ENCODE results near the gene ABCF2. TPM values are rescaled to one million over a fixed set of nuclear protein-coding genes. Genes with fewer than 3 reads are reported as not detected.

ABCF2 gene
- total and polyA plus RNA-seq, 2 of the 4 experiments (the other 2 are of a cell fraction) = 46.2 to 103 TPM

GRCh38 chr7:151197932-151198331 is 29.1 kb downstream of the ABCF2 start:
- no peak overlapping the region for H2AK9ac ChIP-seq (replicated peaks; ENCODE audit: low read depth, low read length, poor library complexity)
- intact Hi-C loops (cut with micrococcal nuclease) (no loop called here), dilution Hi-C loops (cut with HindIII; ENCODE audit: low sequenced_read_pairs, unreplicated experiment) (no loop called here), in situ Hi-C loops (cut with MboI; ENCODE audit: low sequenced_read_pairs) (no loop called here)
- no peak for TF ChIP-seq POLR2A (IDR thresholded peaks at IDR 0.05; ENCODE audit: low read depth, low read length)
- no peak overlapping the region for H2BK15ac ChIP-seq (ENCODE audit: low read depth, low read length)
- no peak overlapping the region for H2BK120ac ChIP-seq (ENCODE audit: low read depth, low read length)
- no peak overlapping the region for H3K23ac ChIP-seq (ENCODE audit: low read depth, low read length)
- DNase-seq (no peak), ATAC-seq (ENCODE audit: low read depth) (no peak)
- H4K8ac ChIP-seq (ENCODE audit: low read depth in 2 of 2, low read length in 2 of 2) = no peak overlapping the region
- H3K9me1 ChIP-seq (ENCODE audit: insufficient read depth, low read length) = no peaks in the 10 kb centered on the region
- H3K4me3 ChIP-seq (ENCODE audit: insufficient read depth, low read depth, low read length) = no peak overlapping the region
- no peak overlapping the region for H2AFZ ChIP-seq (replicated peaks; ENCODE audit: low read length, poor library complexity)
- ChIA-PET POLR2A (ENCODE audit: unreplicated experiment) (no interaction called here), CTCF (no interaction called here)
- H3K79me1 ChIP-seq (ENCODE audit: low read depth in 1 of 2, low read length in 2 of 2) = no peaks in the 10 kb centered on the region
- H3K36me3 ChIP-seq (ENCODE audit: control insufficient read depth, insufficient read depth, low read length) = no peaks in the 10 kb centered on the region
- H2BK5ac ChIP-seq (ENCODE audit: low read depth, low read length, poor library complexity, severe bottlenecking) = no peak overlapping the region
- H2AK5ac ChIP-seq (ENCODE audit: low read depth, low read length) = no peak overlapping the region
- H3K27ac ChIP-seq (ENCODE audit: insufficient read depth, low read length) = no peak overlapping the region
- H3K4me1 ChIP-seq (ENCODE audit: control insufficient read depth, insufficient read depth, low read length) = no peaks in the 10 kb centered on the region
- no peaks in the 10 kb centered on the region for H4K20me1 ChIP-seq (ENCODE audit: insufficient read depth, low read length)
- H4K5ac ChIP-seq (ENCODE audit: low read depth, low read length) = no peak overlapping the region
- no peak overlapping the region for H3K4ac ChIP-seq (ENCODE audit: low read depth, low read length)
- H3K56ac ChIP-seq (ENCODE audit: extremely low read depth, insufficient read depth, low read length) = no peak overlapping the region
- H4K91ac ChIP-seq (ENCODE audit: insufficient read depth, low read depth, low read length) = no peak overlapping the region
- H3K27me3 ChIP-seq (ENCODE audit: control insufficient read depth, insufficient read depth, low read length) = peaks cover 91% of the 10 kb centered on the region
- H3K9me3 ChIP-seq (ENCODE audit: control insufficient read depth, insufficient read depth, low read length) = no peaks in the 10 kb centered on the region
- no TSS peak for BruUV-seq (replicated peaks)
- H2BK20ac ChIP-seq (ENCODE audit: low read depth, low read length) = no peak overlapping the region
- no peak overlapping the region for H3K4me2 ChIP-seq (ENCODE audit: low read depth, low read length)
- H3K18ac ChIP-seq (ENCODE audit: low read depth, low read length) = no peak overlapping the region
- no peak overlapping the region for H3K14ac ChIP-seq (replicated peaks; ENCODE audit: low read depth, low read length)
- no peak overlapping the region for H3K9ac ChIP-seq (ENCODE audit: low read depth, low read length)

Data from IMR-90 (cell line).